Prostate gland (tissue), 2 donors: Measurements from ENCODE around the gene RNU7-1.

Source experiments
- CTCF ChIP-seq, 4 experiments: fragments of 200-600 bp in 2 of 4; fragments of 450-650 bp in 2 of 4; sonication (generic) in 2 of 4; IDR thresholded peaks; 1 replicate in 3 of 4; 2 replicates in 1 of 4; pipeline ENCODE4 v1.5.1; 2016 to 2019; ENCODE audit warnings: antibody characterized with exemption in 4 of 4, mild to moderate bottlenecking in 2 of 4, moderate library complexity in 2 of 4
- POLR2A ChIP-seq: fragments of 450-650 bp; IDR thresholded peaks from one replicate; pipeline ENCODE4 v1.6.1; 2016; ENCODE audit warnings: antibody characterized with exemption, mild to moderate bottlenecking
- POLR2AphosphoS5 ChIP-seq: sonication (generic); formaldehyde crosslinking; IDR thresholded peaks from one replicate; pipeline ENCODE4 v1.6.1; 2017; ENCODE audit warnings: antibody characterized with exemption

- TF ChIP-seq POLR2A, result no peak
- TF ChIP-seq CTCF (IDR thresholded peaks at IDR 0.05), result no peak
- no peak for TF ChIP-seq POLR2AphosphoS5
Measured at GRCh38 chr12:6934110-6934509, 9.5 kb upstream of the RNU7-1 start.
